SH-SY5Y (cell line): Measurements from ENCODE around the gene CCSER1.

Experiments used
- GATA2 ChIP-seq: IDR thresholded peaks from 2 replicates; pipeline ENCODE4 v1.6.1; 2011; ENCODE audit warnings: mild to moderate bottlenecking, low read depth, low read length
- GATA3 ChIP-seq: IDR thresholded peaks from 2 replicates; pipeline ENCODE4 v1.6.1; 2011; ENCODE audit warnings: low read depth, mild to moderate bottlenecking, low read length, moderate library complexity

DNA sequence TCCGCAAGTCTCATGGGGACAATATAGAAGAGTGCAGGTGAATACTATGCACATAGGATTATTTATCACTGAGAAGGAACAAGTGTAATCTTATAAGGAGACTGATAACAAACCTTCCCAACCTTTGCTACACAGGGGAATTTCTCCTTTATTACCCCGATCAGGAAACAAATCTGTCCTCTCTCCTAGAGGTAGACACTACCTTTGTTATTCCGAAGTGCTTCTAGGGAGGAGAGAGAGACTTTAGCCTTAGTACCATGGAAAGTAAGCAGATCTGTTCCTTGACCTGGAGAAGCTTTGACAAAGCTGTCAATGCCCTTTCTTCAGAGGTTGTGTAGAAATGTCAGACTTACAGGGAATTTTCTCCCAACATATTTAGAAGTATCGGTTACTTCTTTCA is 475.5 kb downstream of the CCSER1 start:
- TF ChIP-seq GATA2 (no peak), GATA3 (no peak)
